Cardiac muscle cell (in vitro differentiated cells and primary cell): Measurements from ENCODE around the gene AK5. TPM values are rescaled to one million over a fixed set of nuclear protein-coding genes. Genes with fewer than 3 reads are reported as not detected.
A peak's percentile ranks its signal among the peaks of the same experiment; 100 is the strongest.

Experiments used
- DNase-seq, 2 donors: peaks; one replicate each; pipeline versions ENCODE4 v3.0.0 to v3.0.0-alpha.2; 2010 to 2017; ENCODE audit warnings: low read depth in 1 of 2, low spot score in 1 of 2
- H3K27ac ChIP-seq: fragments of 200-600 bp; sonication (generic); 2 replicates; pipeline ENCODE4 v1.5.1; 2016
- H3K27me3 ChIP-seq: fragments of 200-600 bp; sonication (generic); 2 replicates; pipeline ENCODE4 v1.6.0; 2016; ENCODE audit warnings: control low read depth
- H3K36me3 ChIP-seq: fragments of 200-600 bp; sonication (generic); 2 replicates; pipeline ENCODE4 v1.5.1; 2016; ENCODE audit warnings: control low read depth
- H3K4me1 ChIP-seq: fragments of 200-600 bp; sonication (generic); 2 replicates; pipeline ENCODE4 v1.8.1; 2017; ENCODE audit warnings: low read depth, mild to moderate bottlenecking, mixed run types
- H3K4me3 ChIP-seq: fragments of 200-600 bp; sonication (generic); 2 replicates; pipeline ENCODE4 v1.5.1; 2016; ENCODE audit warnings: mild to moderate bottlenecking
- H3K9me3 ChIP-seq: fragments of 200-600 bp; sonication (generic); 2 replicates; pipeline ENCODE4 v1.5.1; 2017; ENCODE audit warnings: low read depth, mild to moderate bottlenecking, control low read depth
- polyA plus RNA-seq: library from polyadenylated mRNA; unstranded; fragments of >200 nt; fragmentation: Nextera tagmentation; extraction: Ambion mirVana; gene quantifications from 2 replicates; pipeline ENCODE4 v1.2.1, GENCODE V29; 2016
- total RNA-seq: library from RNA; depleted of rRNA; stranded (reverse); fragments of >200 nt; gene quantifications from 2 replicates; pipeline ENCODE4 v1.2.3, GENCODE V29; 2016
- TF ChIP-seq, protein P1 (sequence below): IDR thresholded peaks from 2 replicates; pipeline ENCODE4 v1.5.1; 2012; ENCODE audit warnings: low read depth, mild to moderate bottlenecking, low read length

Gene AK5
- total and polyA plus RNA-seq, 2 experiments from 2014 or later, result 0.69 to 0.97 TPM

- no peaks in the 10 kb centered on the region for H3K27me3 ChIP-seq
- no peak overlapping the region for H3K27ac ChIP-seq
- TF ChIP-seq, protein P1, sequence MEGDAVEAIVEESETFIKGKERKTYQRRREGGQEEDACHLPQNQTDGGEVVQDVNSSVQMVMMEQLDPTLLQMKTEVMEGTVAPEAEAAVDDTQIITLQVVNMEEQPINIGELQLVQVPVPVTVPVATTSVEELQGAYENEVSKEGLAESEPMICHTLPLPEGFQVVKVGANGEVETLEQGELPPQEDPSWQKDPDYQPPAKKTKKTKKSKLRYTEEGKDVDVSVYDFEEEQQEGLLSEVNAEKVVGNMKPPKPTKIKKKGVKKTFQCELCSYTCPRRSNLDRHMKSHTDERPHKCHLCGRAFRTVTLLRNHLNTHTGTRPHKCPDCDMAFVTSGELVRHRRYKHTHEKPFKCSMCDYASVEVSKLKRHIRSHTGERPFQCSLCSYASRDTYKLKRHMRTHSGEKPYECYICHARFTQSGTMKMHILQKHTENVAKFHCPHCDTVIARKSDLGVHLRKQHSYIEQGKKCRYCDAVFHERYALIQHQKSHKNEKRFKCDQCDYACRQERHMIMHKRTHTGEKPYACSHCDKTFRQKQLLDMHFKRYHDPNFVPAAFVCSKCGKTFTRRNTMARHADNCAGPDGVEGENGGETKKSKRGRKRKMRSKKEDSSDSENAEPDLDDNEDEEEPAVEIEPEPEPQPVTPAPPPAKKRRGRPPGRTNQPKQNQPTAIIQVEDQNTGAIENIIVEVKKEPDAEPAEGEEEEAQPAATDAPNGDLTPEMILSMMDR, result no peak
- no peak for DNase-seq
- H3K4me3 ChIP-seq, result no peak overlapping the region
- no peaks in the 10 kb centered on the region for H3K4me1 ChIP-seq
- H3K36me3 ChIP-seq, result no peaks in the 10 kb centered on the region
- no peaks in the 10 kb centered on the region for H3K9me3 ChIP-seq
Measured at GRCh38 chr1:77468257-77468948, 186.6 kb downstream of the AK5 start.

DNA sequence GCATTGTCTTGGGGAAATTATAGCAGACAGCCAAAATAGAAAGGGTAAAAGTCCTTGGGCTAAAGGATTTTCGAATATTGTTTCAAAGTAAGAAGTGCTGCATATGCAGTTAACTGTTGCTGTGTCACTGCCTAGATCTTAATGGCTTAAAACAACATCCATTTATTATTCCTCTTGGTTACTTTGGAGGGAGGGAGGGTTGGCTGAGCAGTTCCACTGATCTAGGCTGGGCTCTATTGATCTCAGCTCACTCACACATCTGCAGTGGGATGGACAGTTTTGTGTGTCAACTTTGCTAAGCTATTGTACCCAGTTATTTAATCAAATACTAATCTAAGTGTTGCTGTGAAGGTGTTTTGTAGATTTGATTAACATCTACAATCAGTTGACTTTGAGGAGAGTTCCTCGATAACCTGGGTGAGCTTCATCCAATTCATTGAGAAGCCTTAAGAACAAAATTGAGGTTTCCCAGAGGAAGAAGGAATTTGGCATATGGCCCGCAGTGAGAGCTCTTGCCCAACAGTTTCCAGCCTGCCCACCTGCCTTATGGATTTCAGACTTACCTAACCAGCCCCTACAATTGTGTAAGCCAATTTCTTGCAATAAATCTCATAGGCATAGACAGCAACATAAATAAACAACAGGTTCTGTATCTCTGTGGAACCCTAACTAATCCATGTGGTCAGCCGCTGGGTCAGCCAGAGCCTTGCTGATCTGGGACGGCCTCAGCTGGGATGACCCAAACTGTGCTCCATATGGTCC lies 187.3 kb downstream of the AK5 start:
- peak in 1 of 2 donors; percentile 34 for DNase-seq
- Histone ChIP-seq H3K27ac (no peak overlapping the region), H3K27me3 (no peaks in the 10 kb centered on the region), H3K4me3 (no peak overlapping the region), H3K36me3 (no peaks in the 10 kb centered on the region), H3K4me1 (no peaks in the 10 kb centered on the region), H3K9me3 (no peaks in the 10 kb centered on the region)
- TF ChIP-seq, protein P1, result no peak

GRCh38 chr1:77471691-77472090 lies 189.9 kb downstream of the AK5 start:
- Histone ChIP-seq H3K4me3 (no peak overlapping the region), H3K4me1 (no peaks in the 10 kb centered on the region), H3K9me3 (no peaks in the 10 kb centered on the region), H3K36me3 (no peaks in the 10 kb centered on the region), H3K27ac (no peak overlapping the region), H3K27me3 (no peaks in the 10 kb centered on the region)
- TF ChIP-seq, protein P1, result no peak
- DNase-seq, result no peak

- no peak overlapping the region for H3K27ac ChIP-seq
- H3K4me1 ChIP-seq, result no peaks in the 10 kb centered on the region
- no peaks in the 10 kb centered on the region for H3K36me3 ChIP-seq
- no peak overlapping the region for H3K4me3 ChIP-seq
- TF ChIP-seq, protein P1, result no peak
- DNase-seq, result peak in 1 of 2 donors; percentile 73
- H3K27me3 ChIP-seq, result no peaks in the 10 kb centered on the region
- no peaks in the 10 kb centered on the region for H3K9me3 ChIP-seq
Measured at GRCh38 chr1:77473690-77474089, 191.9 kb downstream of the AK5 start.

DNA sequence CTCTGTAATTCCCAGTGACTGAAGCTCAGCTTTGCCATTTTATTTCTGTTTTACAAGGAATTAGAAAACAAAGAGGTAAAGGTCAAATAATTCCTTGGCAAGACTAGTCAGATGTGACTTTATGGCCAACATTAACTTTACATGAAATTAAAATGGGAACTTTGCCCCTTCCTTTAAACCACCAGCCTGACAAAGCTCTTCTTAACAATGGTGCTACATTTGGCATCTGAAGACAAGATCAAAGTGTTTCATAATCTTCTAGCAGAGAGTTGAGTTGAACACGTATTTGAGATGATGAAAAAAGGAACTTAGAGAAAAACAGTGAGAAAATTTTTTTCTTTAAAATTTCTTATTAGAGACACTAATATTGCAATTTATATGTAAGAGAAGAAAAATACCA lies 193.8 kb downstream of the AK5 start:
- no peak overlapping the region for H3K27ac ChIP-seq
- H3K9me3 ChIP-seq, result no peaks in the 10 kb centered on the region
- TF ChIP-seq, protein P1, result no peak
- H3K36me3 ChIP-seq, result no peaks in the 10 kb centered on the region
- H3K4me1 ChIP-seq, result no peaks in the 10 kb centered on the region
- no peak overlapping the region for H3K4me3 ChIP-seq
- H3K27me3 ChIP-seq, result no peaks in the 10 kb centered on the region
- no peak for DNase-seq
